ENCODE results near the gene NELL2. TPM values are rescaled to one million over a fixed set of nuclear protein-coding genes. Genes with fewer than 3 reads are reported as not detected.
A peak's percentile ranks its signal among the peaks of the same experiment; 100 is the strongest.

NELL2 gene
- total RNA-seq (1 to 10 TPM in 1 of 2 donors, under 1 TPM in 1; 0.41 to 3.4 TPM), polyA plus RNA-seq (ENCODE audit: insufficient read length in 6 of 6) (10 to 100 TPM; 20.0 to 42.5 (median 32.7) TPM)
- long read RNA-seq, donor 1, transcript NELL2-206 (2 exons, 827 nt): major isoform, 8 of 39 reads
- long read RNA-seq, donor 1, partial matches to known transcripts: 28 of 39 reads
- long read RNA-seq, donor 1, other reads (novel, unspliced or antisense): 0 of 39 reads
- long read RNA-seq, donor 2, partial matches to known transcripts: 5 of 7 reads
- long read RNA-seq, donor 2, other reads (novel, unspliced or antisense): 0 of 7 reads
- long read RNA-seq, donor 3, partial matches to known transcripts: 6 of 9 reads
- long read RNA-seq, donor 3, other reads (novel, unspliced or antisense): 0 of 9 reads
- long read RNA-seq, donor 4: 0 reads
- long read RNA-seq, donor 5, transcript NELL2-203 (20 exons, 3,612 nt): major isoform, 5 of 18 reads
- long read RNA-seq, donor 5, partial matches to known transcripts: 11 of 18 reads
- long read RNA-seq, donor 5, other reads (novel, unspliced or antisense): 0 of 18 reads
- long read RNA-seq, donor 6, partial matches to known transcripts: 0 of 4 reads
- long read RNA-seq, donor 6, other reads (novel, unspliced or antisense): 0 of 4 reads
- long read RNA-seq, donor 7, partial matches to known transcripts: 15 of 15 reads
- long read RNA-seq, donor 7, other reads (novel, unspliced or antisense): 0 of 15 reads
- long read RNA-seq, donor 8, partial matches to known transcripts: 16 of 23 reads
- long read RNA-seq, donor 8, other reads (novel, unspliced or antisense): 0 of 23 reads
- long read RNA-seq, donor 9: 0 reads
- long read RNA-seq, donor 10: 0 reads
- long read RNA-seq, donor 11, transcript NELL2-203 (20 exons, 3,612 nt): major isoform, 17 of 121 reads
- long read RNA-seq, donor 11, transcript NELL2-206 (2 exons, 827 nt): minor isoform, 13 of 121 reads
- long read RNA-seq, donor 11, partial matches to known transcripts: 83 of 121 reads
- long read RNA-seq, donor 11, other reads (novel, unspliced or antisense): 0 of 121 reads
- long read RNA-seq, donor 12, transcript NELL2-203 (20 exons, 3,612 nt): major isoform, 5 of 29 reads
- long read RNA-seq, donor 12, partial matches to known transcripts: 22 of 29 reads
- long read RNA-seq, donor 12, other reads (novel, unspliced or antisense): 0 of 29 reads

- no peak for TF ChIP-seq CTCF (IDR thresholded peaks at IDR 0.05)
- H3K36me3 ChIP-seq: no peaks in the 10 kb centered on the region
- peak within 1 kb of the TSS; percentile 28 to 44 for H3K4me3 ChIP-seq
- peaks cover 7 to 23% of the 10 kb centered on the region in 2 donors for H3K4me1 ChIP-seq
- intact Hi-C loops (cut with DNase I): no loop called here
- H3K27ac ChIP-seq: no peak within 1 kb of the TSS
- peaks cover 40 to 85% of the 10 kb centered on the region in 2 donors for H3K27me3 ChIP-seq
- DNase-seq: peak in 3 of 4 donors; percentile 8 to 82 (median 35)
- peak; percentile 94 for ATAC-seq
- H3K9me3 ChIP-seq: peaks cover 0 to 10% of the 10 kb centered on the region in 2 donors
Observed at GRCh38 chr12:44875954-44876543, at the start of gene NELL2. TSS of gene NELL2 (minus strand) at chr12:44876315. CDS start at chr12:44875869, 446 bp downstream.

GRCh38 chr12:44921736-44922135 lies 45.6 kb upstream of the NELL2 start:
- H3K9me3 ChIP-seq: no peaks in the 10 kb centered on the region
- intact Hi-C loops (cut with DNase I): no loop called here

GRCh38 chr12:44917141-44917540 lies 41.0 kb upstream of the NELL2 start:
- no peak for ATAC-seq

More at GRCh38 chr12:44921736-44922135, 45.6 kb upstream of the NELL2 start:
- TF ChIP-seq CTCF (IDR thresholded peaks at IDR 0.05): no peak
- Histone ChIP-seq H3K4me1 (no peaks in the 10 kb centered on the region), H3K4me3 (no peak overlapping the region), H3K27ac (no peak overlapping the region), H3K27me3 (no peaks in the 10 kb centered on the region), H3K36me3 (no peaks in the 10 kb centered on the region)
- ATAC-seq: no peak
- no peak for DNase-seq

GRCh38 chr12:44915958-44916357 lies 39.8 kb upstream of the NELL2 start:
- Histone ChIP-seq H3K4me3 (no peak overlapping the region), H3K27me3 (no peaks in the 10 kb centered on the region), H3K9me3 (no peaks in the 10 kb centered on the region), H3K36me3 (no peaks in the 10 kb centered on the region), H3K27ac (no peak overlapping the region), H3K4me1 (no peaks in the 10 kb centered on the region)
- no peak for TF ChIP-seq CTCF (IDR thresholded peaks at IDR 0.05)
- intact Hi-C loops (cut with DNase I): no loop called here
- no peak for ATAC-seq
- no peak for DNase-seq

More at GRCh38 chr12:44917141-44917540, 41.0 kb upstream of the NELL2 start:
- TF ChIP-seq CTCF (IDR thresholded peaks at IDR 0.05): no peak
- H3K4me3 ChIP-seq: no peak overlapping the region
- no peaks in the 10 kb centered on the region for H3K9me3 ChIP-seq
- intact Hi-C loops (cut with DNase I): no loop called here
- no peaks in the 10 kb centered on the region for H3K36me3 ChIP-seq
- no peak for DNase-seq
- no peaks in the 10 kb centered on the region for H3K4me1 ChIP-seq
- no peak overlapping the region for H3K27ac ChIP-seq
- no peaks in the 10 kb centered on the region for H3K27me3 ChIP-seq

Measured in left lung (tissue), 14 donors.